PFSK-1 (cell line): Measurements from ENCODE around the gene USF2.

Experiments used
- FOXP2 ChIP-seq: optimal IDR thresholded peaks from 2 replicates; pipeline ENCODE3; 2011; ENCODE audit warnings: borderline replicate concordance, control low read depth, inconsistent platforms; ENCODE audit not compliant: insufficient read depth; ENCODE audit errors: extremely low read length, extremely low read depth
- POLR2AphosphoS5 ChIP-seq: IDR thresholded peaks from 2 replicates; pipeline ENCODE4 v1.6.1; 2012; ENCODE audit warnings: low read depth, mild to moderate bottlenecking, control low read depth, low read length, moderate library complexity
- SIN3A ChIP-seq: IDR thresholded peaks from 2 replicates; pipeline ENCODE4 v1.6.1; 2012; ENCODE audit warnings: mild to moderate bottlenecking, low read length, moderate library complexity, borderline replicate concordance; ENCODE audit not compliant: insufficient read depth
- TAF1 ChIP-seq: IDR thresholded peaks from 2 replicates; pipeline ENCODE4 v1.6.1; 2012; ENCODE audit warnings: low read length, control low read depth, borderline replicate concordance; ENCODE audit not compliant: insufficient read depth
- TF ChIP-seq, protein P1 (sequence below), 2 experiments: IDR thresholded peaks; 2 replicates each; pipeline versions ENCODE4 v1.6.1 to v1.8.0; 2011 to 2012; ENCODE audit warnings: low read depth in 2 of 2, low read length in 2 of 2, control low read depth in 1 of 2, inconsistent platforms in 1 of 2, mild to moderate bottlenecking in 1 of 2, moderate library complexity in 1 of 2; ENCODE audit not compliant: insufficient read depth in 1 of 2

The USF2 gene

DNA sequence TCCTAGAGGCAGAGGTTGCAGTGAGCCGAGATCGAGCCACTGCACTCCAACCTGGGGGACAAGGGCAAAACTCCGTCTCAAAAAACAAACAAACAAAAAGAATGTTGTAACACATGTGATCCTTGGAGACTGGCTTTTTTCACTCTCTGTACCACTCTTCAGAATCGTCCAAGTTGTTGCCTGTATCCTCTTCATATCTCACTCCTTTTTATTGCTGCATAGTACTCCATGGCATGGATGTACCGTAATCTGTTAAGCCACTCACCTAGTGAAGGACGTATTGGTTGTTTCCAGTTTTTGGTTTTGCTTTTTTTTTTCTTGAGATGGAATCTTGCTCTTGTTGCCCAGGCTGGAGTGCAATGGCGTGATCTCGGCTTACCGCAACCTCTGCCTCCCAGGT, 53.3 kb downstream of the USF2 start:
- TF ChIP-seq TAF1: no peak
- TF ChIP-seq, protein P1, sequence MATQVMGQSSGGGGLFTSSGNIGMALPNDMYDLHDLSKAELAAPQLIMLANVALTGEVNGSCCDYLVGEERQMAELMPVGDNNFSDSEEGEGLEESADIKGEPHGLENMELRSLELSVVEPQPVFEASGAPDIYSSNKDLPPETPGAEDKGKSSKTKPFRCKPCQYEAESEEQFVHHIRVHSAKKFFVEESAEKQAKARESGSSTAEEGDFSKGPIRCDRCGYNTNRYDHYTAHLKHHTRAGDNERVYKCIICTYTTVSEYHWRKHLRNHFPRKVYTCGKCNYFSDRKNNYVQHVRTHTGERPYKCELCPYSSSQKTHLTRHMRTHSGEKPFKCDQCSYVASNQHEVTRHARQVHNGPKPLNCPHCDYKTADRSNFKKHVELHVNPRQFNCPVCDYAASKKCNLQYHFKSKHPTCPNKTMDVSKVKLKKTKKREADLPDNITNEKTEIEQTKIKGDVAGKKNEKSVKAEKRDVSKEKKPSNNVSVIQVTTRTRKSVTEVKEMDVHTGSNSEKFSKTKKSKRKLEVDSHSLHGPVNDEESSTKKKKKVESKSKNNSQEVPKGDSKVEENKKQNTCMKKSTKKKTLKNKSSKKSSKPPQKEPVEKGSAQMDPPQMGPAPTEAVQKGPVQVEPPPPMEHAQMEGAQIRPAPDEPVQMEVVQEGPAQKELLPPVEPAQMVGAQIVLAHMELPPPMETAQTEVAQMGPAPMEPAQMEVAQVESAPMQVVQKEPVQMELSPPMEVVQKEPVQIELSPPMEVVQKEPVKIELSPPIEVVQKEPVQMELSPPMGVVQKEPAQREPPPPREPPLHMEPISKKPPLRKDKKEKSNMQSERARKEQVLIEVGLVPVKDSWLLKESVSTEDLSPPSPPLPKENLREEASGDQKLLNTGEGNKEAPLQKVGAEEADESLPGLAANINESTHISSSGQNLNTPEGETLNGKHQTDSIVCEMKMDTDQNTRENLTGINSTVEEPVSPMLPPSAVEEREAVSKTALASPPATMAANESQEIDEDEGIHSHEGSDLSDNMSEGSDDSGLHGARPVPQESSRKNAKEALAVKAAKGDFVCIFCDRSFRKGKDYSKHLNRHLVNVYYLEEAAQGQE (IDR thresholded peaks at IDR 0.05; ENCODE audit: insufficient read depth in 1 of 2, low read depth in 2 of 2, low read length in 2 of 2): no peak
- TF ChIP-seq SIN3A: no peak
- no peak for TF ChIP-seq FOXP2
- no peak for TF ChIP-seq POLR2AphosphoS5

DNA sequence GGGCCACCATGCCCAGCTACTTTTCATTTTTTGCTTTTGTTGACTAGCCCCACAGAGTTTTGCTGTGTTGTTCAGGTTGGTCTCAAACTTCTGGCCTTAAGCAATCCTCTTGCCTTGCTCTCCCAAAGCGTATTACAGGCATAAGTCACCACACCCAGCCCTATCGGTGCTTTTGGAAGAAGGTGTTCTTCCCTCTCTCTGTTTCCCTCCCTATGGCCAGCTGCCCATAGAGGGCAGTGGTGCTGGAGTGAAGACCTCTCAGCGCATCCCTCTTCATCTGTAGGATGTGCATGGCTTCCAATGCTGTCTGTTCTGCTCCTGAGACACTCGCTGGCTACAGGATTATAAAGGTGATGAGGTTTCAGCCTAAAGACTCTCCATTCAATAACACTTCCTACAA, 58.9 kb downstream of the USF2 start:
- TF ChIP-seq SIN3A: no peak
- no peak for TF ChIP-seq POLR2AphosphoS5
- TF ChIP-seq TAF1: no peak
- TF ChIP-seq FOXP2: no peak
- TF ChIP-seq, protein P1 (IDR thresholded peaks at IDR 0.05; ENCODE audit: insufficient read depth in 1 of 2, low read depth in 2 of 2, low read length in 2 of 2): no peak

GRCh38 chr19:35328851-35329285, 60.1 kb downstream of the USF2 start, which contains the start of gene CD22:
Gene CD22, plus strand, starts transcription at chr19:35329187. Its CDS starts 2,854 bp downstream, at chr19:35332041.
- no peak for TF ChIP-seq FOXP2
- no peak for TF ChIP-seq POLR2AphosphoS5
- no peak for TF ChIP-seq TAF1
- TF ChIP-seq SIN3A: no peak
- TF ChIP-seq, protein P1 (IDR thresholded peaks at IDR 0.05; ENCODE audit: insufficient read depth in 1 of 2, low read depth in 2 of 2, low read length in 2 of 2): no peak

GRCh38 chr19:35329323-35329722, 60.6 kb downstream of the USF2 start:
- TF ChIP-seq POLR2AphosphoS5 (no peak), FOXP2 (no peak), TAF1 (no peak)
- TF ChIP-seq, protein P1 (IDR thresholded peaks at IDR 0.05; ENCODE audit: insufficient read depth in 1 of 2, low read depth in 2 of 2, low read length in 2 of 2): no peak
